B cell (primary cell): ENCODE measurements around the gene PLD5. TPM values are rescaled to one million over a fixed set of nuclear protein-coding genes. Genes with fewer than 3 reads are reported as not detected.

Experiments
- ATAC-seq: fragments of 200-7000 bp; cut with Tn5 transposase; one replicate; pipeline ENCODE4 v1.10.0; 2021; ENCODE audit warnings: low read depth, mild to moderate bottlenecking, moderate number of reproducible peaks, moderate library complexity
- CTCF ChIA-PET: fragments of 350-600 bp; sonication (Branson Sonifier 250); formaldehyde crosslinking; loops from one replicate; lab custom pipeline; 2021; ENCODE audit warnings: antibody characterized with exemption, inconsistent platforms; lab: Charles Lee
- POLR2A ChIA-PET: fragments of 350-600 bp; sonication (Branson Sonifier 250); formaldehyde crosslinking; loops from one replicate; lab custom pipeline; 2021; ENCODE audit warnings: antibody characterized with exemption; lab: Charles Lee
- DNase-seq: peaks from one replicate; pipeline ENCODE4 v3.0.0; 2013
- H2AFZ ChIP-seq: 2 replicates; pipeline ENCODE4 v1.6.1; 2012; ENCODE audit warnings: mild to moderate bottlenecking, low read depth, low read length; ENCODE audit not compliant: insufficient read depth, poor library complexity, severe bottlenecking
- H3K27ac ChIP-seq, 2 donors: 1 replicate in 1 of 2; 2 replicates in 1 of 2; pipeline ENCODE4 v1.5.1; 2012 to 2013; ENCODE audit warnings: low read length in 2 of 2, mild to moderate bottlenecking in 2 of 2, moderate library complexity in 1 of 2
- H3K27me3 ChIP-seq, 4 experiments: fragments of 200-600 bp in 1 of 4; sonication (generic) in 1 of 4; replicated peaks in 1 of 4; 1 replicate in 2 of 4; 2 replicates in 2 of 4; pipeline versions ENCODE4 v1.6.1 to v1.7.0; 2013 to 2016; ENCODE audit warnings: low read length in 3 of 4, mild to moderate bottlenecking in 2 of 4, mixed read lengths in 1 of 4, moderate library complexity in 1 of 4; ENCODE audit not compliant: insufficient read depth in 4 of 4, control insufficient read depth in 3 of 4; ENCODE audit errors: control extremely low read depth in 1 of 4
- H3K36me3 ChIP-seq, 2 experiments: replicated peaks in 1 of 2; 1 replicate in 1 of 2; 2 replicates in 1 of 2; pipeline versions ENCODE4 v1.6.1 to v1.7.1; 2013; ENCODE audit warnings: low read length in 1 of 2; ENCODE audit not compliant: insufficient read depth in 2 of 2, control insufficient read depth in 1 of 2; ENCODE audit errors: control extremely low read depth in 1 of 2, extremely low read depth in 1 of 2
- H3K4me1 ChIP-seq, 2 donors: fragments of 200-600 bp in 1 of 2; sonication (generic) in 1 of 2; 1 replicate in 1 of 2; 2 replicates in 1 of 2; pipeline versions ENCODE4 v1.5.1 to v1.6.1; 2013 to 2017; ENCODE audit warnings: low read length in 2 of 2; ENCODE audit not compliant: control insufficient read depth in 2 of 2, insufficient read depth in 2 of 2
- H3K4me2 ChIP-seq: replicated peaks from 2 replicates; pipeline ENCODE3; 2012; ENCODE audit warnings: mild to moderate bottlenecking, low read depth, low read length; ENCODE audit not compliant: poor library complexity, severe bottlenecking
- H3K4me3 ChIP-seq, 5 experiments: fragments of 200-600 bp in 1 of 5; sonication (generic) in 1 of 5; 1 replicate in 3 of 5; 2 replicates in 2 of 5; pipeline versions ENCODE4 v1.5.1 to v1.7.0; 2011 to 2016; ENCODE audit warnings: low read length in 4 of 5, mild to moderate bottlenecking in 4 of 5, low read depth in 2 of 5, control low read depth in 1 of 5, moderate library complexity in 1 of 5; ENCODE audit not compliant: insufficient read depth in 1 of 5; ENCODE audit errors: control extremely low read depth in 1 of 5, extremely low read depth in 1 of 5
- H3K79me2 ChIP-seq: fragments of 200-600 bp; sonication (generic); one replicate; pipeline ENCODE4 v1.6.0; 2016; ENCODE audit warnings: low read length; ENCODE audit not compliant: control insufficient read depth, insufficient read depth
- H3K9ac ChIP-seq: fragments of 200-600 bp; sonication (generic); 2 replicates; pipeline ENCODE4 v1.6.1; 2017; ENCODE audit warnings: mild to moderate bottlenecking, low read length, moderate library complexity
- H3K9me3 ChIP-seq, 3 donors: one replicate each; pipeline versions ENCODE4 v1.6.1 to v1.7.1; 2013; ENCODE audit warnings: low read length in 2 of 3; ENCODE audit not compliant: control insufficient read depth in 2 of 3, insufficient read depth in 1 of 3; ENCODE audit errors: control extremely low read depth in 1 of 3
- H4K20me1 ChIP-seq: 2 replicates; pipeline ENCODE4 v1.6.0; 2012; ENCODE audit warnings: mild to moderate bottlenecking, low read length; ENCODE audit not compliant: insufficient read depth, control insufficient read depth, poor library complexity, severe bottlenecking
- H3K27ac Mint-ChIP-seq: one replicate; pipeline ENCODE4 v1.8.0; 2021; ENCODE audit warnings: mixed read lengths
- H3K27me3 Mint-ChIP-seq: one replicate; pipeline ENCODE4 v1.8.0; 2021; ENCODE audit warnings: mixed read lengths
- H3K4me1 Mint-ChIP-seq: one replicate; pipeline ENCODE4 v1.8.0; 2021; ENCODE audit warnings: mixed read lengths
- H3K4me3 Mint-ChIP-seq: one replicate; pipeline ENCODE4 v1.8.0; 2021; ENCODE audit warnings: mixed read lengths
- H3K9me3 Mint-ChIP-seq: one replicate; pipeline ENCODE4 v1.8.0; 2022; ENCODE audit warnings: mixed read lengths; ENCODE audit not compliant: insufficient read depth
- EZH2 ChIP-seq: IDR thresholded peaks from 2 replicates; pipeline ENCODE4 v1.6.1; 2012; ENCODE audit warnings: borderline replicate concordance, low read depth, mild to moderate bottlenecking, moderate library complexity, low read length; ENCODE audit not compliant: insufficient read depth, poor library complexity, severe bottlenecking
- WGBS: methylation state at CpG from one replicate; pipeline ENCODE4 v1.1.5; 2013; ENCODE audit warnings: missing lambda C conversion rate; ENCODE audit not compliant: insufficient coverage; 5-methylcytosine and 5-hydroxymethylcytosine counted together
- intact Hi-C: fragments of 100-400 bp; cut with micrococcal nuclease; formaldehyde crosslinking; loops from one replicate; pipeline ENCODE4 v1.10.0; 2022
- polyA plus RNA-seq: library from polyadenylated mRNA; depleted of rRNA; stranded (reverse); fragments of >200 nt; gene quantifications from 2 replicates; pipeline ENCODE4 v1.2.3, GENCODE V29; 2012
- total RNA-seq, 2 donors: library from RNA; stranded (reverse); fragments of 120-200 nt in 1 of 2; gene quantifications; 1 replicate in 1 of 2; 2 replicates in 1 of 2; pipeline versions ENCODE4 v1.2.3 to v1.2.4, GENCODE V29; 2013 to 2022
- TF ChIP-seq, protein P1 (sequence below): fragments of 200-600 bp; IDR thresholded peaks from one replicate; pipeline ENCODE4 v1.8.0; 2022; ENCODE audit warnings: antibody characterized with exemption, mild to moderate bottlenecking

Gene PLD5
- total and polyA plus RNA-seq, 2 donors (not counting 1 experiment from before 2014, with no cell fraction given): 0.37 to 1.9 TPM

DNA sequence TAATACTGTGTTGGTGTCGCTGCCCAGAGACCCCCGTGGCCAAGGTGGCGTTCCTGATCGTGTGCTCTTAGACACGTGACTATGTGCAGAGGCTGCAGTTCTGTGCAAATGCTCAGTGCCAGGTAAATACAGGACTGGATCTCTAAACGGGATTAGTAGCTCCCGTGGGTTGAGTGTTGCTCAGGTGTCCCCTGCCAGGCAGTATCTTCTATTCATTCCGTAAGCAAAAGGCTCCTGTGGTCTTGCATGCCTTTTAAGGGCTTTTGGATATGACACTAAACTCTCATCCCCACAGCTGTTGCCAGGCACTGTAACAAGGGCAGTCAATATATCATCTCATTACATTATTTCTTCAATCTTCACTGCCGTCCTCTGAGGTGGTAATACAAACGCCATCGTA is 431.4 kb downstream of the PLD5 start:
- no peak for TF ChIP-seq EZH2
- TF ChIP-seq, protein P1, sequence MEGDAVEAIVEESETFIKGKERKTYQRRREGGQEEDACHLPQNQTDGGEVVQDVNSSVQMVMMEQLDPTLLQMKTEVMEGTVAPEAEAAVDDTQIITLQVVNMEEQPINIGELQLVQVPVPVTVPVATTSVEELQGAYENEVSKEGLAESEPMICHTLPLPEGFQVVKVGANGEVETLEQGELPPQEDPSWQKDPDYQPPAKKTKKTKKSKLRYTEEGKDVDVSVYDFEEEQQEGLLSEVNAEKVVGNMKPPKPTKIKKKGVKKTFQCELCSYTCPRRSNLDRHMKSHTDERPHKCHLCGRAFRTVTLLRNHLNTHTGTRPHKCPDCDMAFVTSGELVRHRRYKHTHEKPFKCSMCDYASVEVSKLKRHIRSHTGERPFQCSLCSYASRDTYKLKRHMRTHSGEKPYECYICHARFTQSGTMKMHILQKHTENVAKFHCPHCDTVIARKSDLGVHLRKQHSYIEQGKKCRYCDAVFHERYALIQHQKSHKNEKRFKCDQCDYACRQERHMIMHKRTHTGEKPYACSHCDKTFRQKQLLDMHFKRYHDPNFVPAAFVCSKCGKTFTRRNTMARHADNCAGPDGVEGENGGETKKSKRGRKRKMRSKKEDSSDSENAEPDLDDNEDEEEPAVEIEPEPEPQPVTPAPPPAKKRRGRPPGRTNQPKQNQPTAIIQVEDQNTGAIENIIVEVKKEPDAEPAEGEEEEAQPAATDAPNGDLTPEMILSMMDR: no peak
- CTCF ChIA-PET: no interaction called here
- POLR2A ChIA-PET: no interaction called here

DNA sequence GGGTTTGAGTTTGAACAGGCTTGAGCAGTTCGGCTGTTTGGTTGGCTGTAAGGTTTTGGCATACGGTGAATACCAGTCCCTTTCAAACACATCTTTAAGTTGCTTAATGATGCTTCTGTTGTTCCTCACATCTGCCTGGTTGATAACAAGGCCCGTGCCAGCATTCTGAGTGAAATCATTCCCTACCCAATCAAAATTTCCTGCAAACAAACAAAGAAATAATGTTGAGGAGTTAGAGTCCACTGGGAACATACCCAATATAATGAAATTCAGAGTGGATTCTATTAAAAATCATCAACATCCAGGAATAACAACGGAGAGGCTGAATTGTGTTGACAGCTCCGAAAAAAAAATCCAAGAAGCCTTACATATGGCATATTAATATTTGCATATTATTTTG is 434.6 kb downstream of the PLD5 start:
- intact Hi-C loops: no loop called here
- Histone ChIP-seq H3K27me3 (no peaks in the 10 kb centered on the region), H3K79me2 (no peaks in the 10 kb centered on the region), H3K9me3 (no peaks in the 10 kb centered on the region), H3K27ac (no peak overlapping the region), H2AFZ (no peak overlapping the region), H4K20me1 (no peaks in the 10 kb centered on the region), H3K9ac (no peak overlapping the region), H3K4me1 (no peaks in the 10 kb centered on the region), H3K4me3 (no peak overlapping the region), H3K36me3 (no peaks in the 10 kb centered on the region), H3K4me2 (no peak overlapping the region)
- no peak overlapping the region for H3K4me3 Mint-ChIP-seq
- ATAC-seq: no peak
- peaks cover 3% of the 10 kb centered on the region for H3K27me3 Mint-ChIP-seq
- no peak overlapping the region for H3K27ac Mint-ChIP-seq
- WGBS: no CpG with 5 or more reads among the region's 5 CpGs
- no peaks in the 10 kb centered on the region for H3K9me3 Mint-ChIP-seq
- no peak for DNase-seq
- ChIA-PET CTCF (no interaction called here), POLR2A (no interaction called here)
- no peak for TF ChIP-seq EZH2
- TF ChIP-seq, protein P1: no peak
- no peaks in the 10 kb centered on the region for H3K4me1 Mint-ChIP-seq

More for the DNA sequence above, 431.4 kb downstream of the PLD5 start:
- WGBS: 84% methylated on average over 10 of the region's 11 CpGs
- H3K9ac ChIP-seq: no peak overlapping the region
- Mint-ChIP-seq H3K27ac (no peak overlapping the region), H3K9me3 (no peaks in the 10 kb centered on the region), H3K27me3 (no peaks in the 10 kb centered on the region), H3K4me3 (no peak overlapping the region), H3K4me1 (no peaks in the 10 kb centered on the region)
- no peaks in the 10 kb centered on the region for H3K79me2 ChIP-seq
- no peak overlapping the region for H2AFZ ChIP-seq
- no peak overlapping the region for H3K4me3 ChIP-seq
- no peak overlapping the region for H3K4me2 ChIP-seq
- H3K27me3 ChIP-seq: no peaks in the 10 kb centered on the region
- ATAC-seq (no peak), DNase-seq (no peak)
- no peaks in the 10 kb centered on the region for H4K20me1 ChIP-seq
- intact Hi-C loops: no loop called here
- no peaks in the 10 kb centered on the region for H3K36me3 ChIP-seq
- no peaks in the 10 kb centered on the region for H3K4me1 ChIP-seq
- no peaks in the 10 kb centered on the region for H3K9me3 ChIP-seq
- no peak overlapping the region for H3K27ac ChIP-seq
